RWPE2 (cell line): ENCODE measurements around the gene PPP1R16B.

Experiments used
- ATAC-seq: fragments of 200-7000 bp; cut with Tn5 transposase; 3 replicates; pipeline ENCODE4 v1.9.1; 2021; ENCODE audit warnings: low read depth
- DNase-seq: peaks from one replicate; pipeline ENCODE4 v3.0.0-alpha.2; 2020; ENCODE audit warnings: low spot score
- H3K27ac ChIP-seq: fragments of 450-650 bp; 2 replicates; pipeline ENCODE4 v1.5.1; 2017; ENCODE audit warnings: mild to moderate bottlenecking; ENCODE audit not compliant: poor library complexity, severe bottlenecking
- H3K27me3 ChIP-seq: fragments of 250-450 bp; sonication (Bioruptor Pico); 2 replicates; pipeline ENCODE4 v1.5.1; 2021; ENCODE audit warnings: mild to moderate bottlenecking, moderate library complexity; ENCODE audit not compliant: insufficient read depth, poor library complexity, severe bottlenecking
- H3K36me3 ChIP-seq: fragments of 250-450 bp; sonication (Bioruptor Pico); 2 replicates; pipeline ENCODE4 v1.5.1; 2020; ENCODE audit warnings: low read depth, mild to moderate bottlenecking, moderate library complexity
- H3K4me1 ChIP-seq: fragments of 250-450 bp; sonication (Bioruptor Pico); 2 replicates; pipeline ENCODE4 v1.5.1; 2021; ENCODE audit warnings: mild to moderate bottlenecking, moderate library complexity; ENCODE audit not compliant: insufficient read depth, poor library complexity, severe bottlenecking
- H3K4me3 ChIP-seq: fragments of 250-450 bp; sonication (Bioruptor Pico); 2 replicates; pipeline ENCODE4 v1.5.1; 2021; ENCODE audit warnings: mild to moderate bottlenecking, moderate library complexity; ENCODE audit not compliant: severe bottlenecking
- H3K9me3 ChIP-seq: fragments of 250-450 bp; sonication (Bioruptor Pico); 2 replicates; pipeline ENCODE4 v1.5.1; 2021; ENCODE audit warnings: mild to moderate bottlenecking, moderate library complexity; ENCODE audit not compliant: severe bottlenecking
- TF ChIP-seq, protein P1 (sequence below): fragments of 450-650 bp; IDR thresholded peaks from one replicate; pipeline ENCODE4 v1.5.1; 2017; ENCODE audit warnings: mild to moderate bottlenecking, moderate library complexity; ENCODE audit not compliant: poor library complexity, severe bottlenecking

Gene PPP1R16B

GRCh38 chr20:38847840-38848239, 42.3 kb downstream of the PPP1R16B start:
- H3K27ac ChIP-seq, result no peak overlapping the region
- no peaks in the 10 kb centered on the region for H3K36me3 ChIP-seq
- no peaks in the 10 kb centered on the region for H3K27me3 ChIP-seq
- no peak for DNase-seq
- TF ChIP-seq, protein P1, sequence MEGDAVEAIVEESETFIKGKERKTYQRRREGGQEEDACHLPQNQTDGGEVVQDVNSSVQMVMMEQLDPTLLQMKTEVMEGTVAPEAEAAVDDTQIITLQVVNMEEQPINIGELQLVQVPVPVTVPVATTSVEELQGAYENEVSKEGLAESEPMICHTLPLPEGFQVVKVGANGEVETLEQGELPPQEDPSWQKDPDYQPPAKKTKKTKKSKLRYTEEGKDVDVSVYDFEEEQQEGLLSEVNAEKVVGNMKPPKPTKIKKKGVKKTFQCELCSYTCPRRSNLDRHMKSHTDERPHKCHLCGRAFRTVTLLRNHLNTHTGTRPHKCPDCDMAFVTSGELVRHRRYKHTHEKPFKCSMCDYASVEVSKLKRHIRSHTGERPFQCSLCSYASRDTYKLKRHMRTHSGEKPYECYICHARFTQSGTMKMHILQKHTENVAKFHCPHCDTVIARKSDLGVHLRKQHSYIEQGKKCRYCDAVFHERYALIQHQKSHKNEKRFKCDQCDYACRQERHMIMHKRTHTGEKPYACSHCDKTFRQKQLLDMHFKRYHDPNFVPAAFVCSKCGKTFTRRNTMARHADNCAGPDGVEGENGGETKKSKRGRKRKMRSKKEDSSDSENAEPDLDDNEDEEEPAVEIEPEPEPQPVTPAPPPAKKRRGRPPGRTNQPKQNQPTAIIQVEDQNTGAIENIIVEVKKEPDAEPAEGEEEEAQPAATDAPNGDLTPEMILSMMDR, result no peak
- H3K9me3 ChIP-seq, result no peaks in the 10 kb centered on the region
- H3K4me3 ChIP-seq, result no peak overlapping the region
- no peaks in the 10 kb centered on the region for H3K4me1 ChIP-seq
- ATAC-seq, result no peak

DNA sequence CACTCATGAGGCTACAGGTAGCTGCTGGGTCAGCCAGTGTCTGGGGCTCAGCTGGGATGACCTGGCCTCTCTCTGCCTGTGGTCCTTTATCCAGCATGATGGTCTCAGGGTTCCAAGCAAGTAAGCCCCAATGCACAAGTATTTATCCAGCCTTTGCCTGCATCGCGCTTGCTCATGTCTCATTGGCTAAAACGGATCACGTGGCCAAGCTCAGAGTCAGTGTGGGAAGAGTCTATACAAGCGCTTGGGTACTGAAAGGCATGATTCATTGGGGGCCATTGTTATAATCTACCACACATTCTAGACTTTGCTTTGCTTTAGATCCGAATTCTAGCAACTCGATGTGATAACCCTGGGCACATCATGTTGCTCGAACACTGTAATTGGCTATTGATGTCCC, 48.3 kb downstream of the PPP1R16B start:
- Histone ChIP-seq H3K36me3 (no peaks in the 10 kb centered on the region), H3K27ac (no peak overlapping the region), H3K4me1 (no peaks in the 10 kb centered on the region), H3K27me3 (peaks cover 3% of the 10 kb centered on the region), H3K4me3 (no peak overlapping the region), H3K9me3 (no peaks in the 10 kb centered on the region)
- TF ChIP-seq, protein P1, result no peak
- ATAC-seq (no peak), DNase-seq (no peak)

GRCh38 chr20:38854654-38855066, 49.2 kb downstream of the PPP1R16B start:
- Histone ChIP-seq H3K4me1 (no peaks in the 10 kb centered on the region), H3K9me3 (no peaks in the 10 kb centered on the region), H3K4me3 (no peak overlapping the region), H3K27me3 (peaks cover 3% of the 10 kb centered on the region), H3K36me3 (no peaks in the 10 kb centered on the region), H3K27ac (no peak overlapping the region)
- no peak for ATAC-seq
- DNase-seq, result no peak
- TF ChIP-seq, protein P1, result no peak

- H3K9me3 ChIP-seq, result no peaks in the 10 kb centered on the region
- ATAC-seq (no peak), DNase-seq (no peak)
- no peaks in the 10 kb centered on the region for H3K4me1 ChIP-seq
- TF ChIP-seq, protein P1, result no peak
- no peak overlapping the region for H3K27ac ChIP-seq
- H3K4me3 ChIP-seq, result no peak overlapping the region
- no peaks in the 10 kb centered on the region for H3K36me3 ChIP-seq
- peaks cover 3% of the 10 kb centered on the region for H3K27me3 ChIP-seq
Measured at GRCh38 chr20:38855356-38855755, 49.9 kb downstream of the PPP1R16B start.

GRCh38 chr20:38856570-38856969, 51.1 kb downstream of the PPP1R16B start:
- H3K27ac ChIP-seq, result no peak overlapping the region
- DNase-seq (no peak), ATAC-seq (no peak)
- peaks cover 3% of the 10 kb centered on the region for H3K27me3 ChIP-seq
- no peak overlapping the region for H3K4me3 ChIP-seq
- TF ChIP-seq, protein P1, result no peak
- H3K4me1 ChIP-seq, result no peaks in the 10 kb centered on the region
- H3K36me3 ChIP-seq, result no peaks in the 10 kb centered on the region
- no peaks in the 10 kb centered on the region for H3K9me3 ChIP-seq
